H9 (cell line): ENCODE results near the gene NPHS1. TPM values are rescaled to one million over a fixed set of nuclear protein-coding genes. Genes with fewer than 3 reads are reported as not detected.
A peak's percentile ranks its signal among the peaks of the same experiment; 100 is the strongest.

Source experiments
- DNase-seq: peaks from one replicate; pipeline ENCODE4 v3.0.0-alpha.2; 2017
- H2AFZ ChIP-seq: one replicate; pipeline ENCODE4 v1.6.1; 2013; ENCODE audit warnings: mild to moderate bottlenecking, low read length, control low read depth, moderate library complexity
- H2AK5ac ChIP-seq: 2 replicates; pipeline ENCODE4 v1.6.1; 2013; ENCODE audit warnings: low read length, control low read depth, mixed read lengths; ENCODE audit not compliant: insufficient read length
- H2BK120ac ChIP-seq: one replicate; pipeline ENCODE4 v1.6.1; 2013; ENCODE audit warnings: low read depth, mild to moderate bottlenecking, low read length, control low read depth, inconsistent platforms; ENCODE audit not compliant: poor library complexity, severe bottlenecking
- H2BK12ac ChIP-seq: 2 replicates; pipeline ENCODE4 v1.6.1; 2013; ENCODE audit warnings: low read length, control low read depth, mixed read lengths, low read depth; ENCODE audit not compliant: insufficient read length
- H2BK15ac ChIP-seq: 2 replicates; pipeline ENCODE4 v1.6.1; 2013; ENCODE audit warnings: low read depth, low read length, control low read depth
- H2BK20ac ChIP-seq: one replicate; pipeline ENCODE4 v1.6.1; 2013; ENCODE audit warnings: low read depth, mild to moderate bottlenecking, low read length, control low read depth, inconsistent platforms; ENCODE audit not compliant: poor library complexity, severe bottlenecking
- H2BK5ac ChIP-seq: 2 replicates; pipeline ENCODE4 v1.6.1; 2013; ENCODE audit warnings: low read length, control low read depth, mixed read lengths; ENCODE audit not compliant: insufficient read length
- H3K14ac ChIP-seq: 2 replicates; pipeline ENCODE4 v1.6.1; 2013; ENCODE audit warnings: low read length, control low read depth; ENCODE audit not compliant: insufficient read depth
- H3K18ac ChIP-seq: 2 replicates; pipeline ENCODE4 v1.6.1; 2013; ENCODE audit warnings: low read depth, mild to moderate bottlenecking, mixed read lengths, low read length, control low read depth; ENCODE audit not compliant: insufficient read length
- H3K23ac ChIP-seq: 2 replicates; pipeline ENCODE4 v1.6.1; 2013; ENCODE audit warnings: low read length, control low read depth, mixed read lengths, low read depth; ENCODE audit not compliant: insufficient read length
- H3K23me2 ChIP-seq: 2 replicates; pipeline ENCODE4 v1.6.1; 2013; ENCODE audit warnings: low read depth, mild to moderate bottlenecking, mixed read lengths, low read length, control low read depth; ENCODE audit not compliant: insufficient read length, poor library complexity, severe bottlenecking
- H3K27ac ChIP-seq: 2 replicates; pipeline ENCODE4 v1.5.1; 2013; ENCODE audit warnings: low read length, control low read depth, mixed read lengths, low read depth; ENCODE audit not compliant: insufficient read length
- H3K27me3 ChIP-seq: 2 replicates; pipeline ENCODE4 v1.6.1; 2013; ENCODE audit warnings: low read length, control low read depth, inconsistent platforms; ENCODE audit not compliant: insufficient read depth
- H3K4ac ChIP-seq: 2 replicates; pipeline ENCODE4 v1.6.1; 2013; ENCODE audit warnings: low read depth, mild to moderate bottlenecking, control low read depth, inconsistent platforms, low read length, moderate library complexity
- H3K4me1 ChIP-seq: 2 replicates; pipeline ENCODE4 v1.6.1; 2013; ENCODE audit warnings: low read length, control low read depth, inconsistent platforms; ENCODE audit not compliant: insufficient read depth
- H3K4me2 ChIP-seq: 2 replicates; pipeline ENCODE4 v1.6.1; 2013; ENCODE audit warnings: low read length, control low read depth, mixed read lengths; ENCODE audit not compliant: insufficient read length, insufficient read depth
- H3K56ac ChIP-seq: 2 replicates; pipeline ENCODE4 v1.6.1; 2013; ENCODE audit warnings: low read depth, mild to moderate bottlenecking, mixed read lengths, low read length, control low read depth; ENCODE audit not compliant: insufficient read length
- H3K79me1 ChIP-seq: 2 replicates; pipeline ENCODE4 v1.6.1; 2013; ENCODE audit warnings: low read depth, mild to moderate bottlenecking, moderate library complexity, low read length, control low read depth, inconsistent platforms; ENCODE audit not compliant: insufficient read depth, poor library complexity, severe bottlenecking
- H3K79me2 ChIP-seq: 2 replicates; pipeline ENCODE4 v1.6.1; 2013; ENCODE audit warnings: low read length, control low read depth, inconsistent platforms; ENCODE audit not compliant: insufficient read depth
- H3K9ac ChIP-seq: 2 replicates; pipeline ENCODE4 v1.6.1; 2013; ENCODE audit warnings: low read length, control low read depth, mixed read lengths; ENCODE audit not compliant: insufficient read length; ENCODE audit errors: extremely low read depth
- H3K9me3 ChIP-seq: one replicate; pipeline ENCODE4 v1.6.1; 2013; ENCODE audit warnings: low read depth, low read length, inconsistent platforms; ENCODE audit not compliant: control insufficient read depth
- H3T11ph ChIP-seq: one replicate; pipeline ENCODE4 v1.6.1; 2013; ENCODE audit warnings: mild to moderate bottlenecking, low read length, control low read depth, inconsistent platforms
- H4K20me1 ChIP-seq: one replicate; pipeline ENCODE4 v1.6.1; 2013; ENCODE audit not compliant: control insufficient read depth, insufficient read length, insufficient read depth
- H4K5ac ChIP-seq: 2 replicates; pipeline ENCODE4 v1.6.1; 2013; ENCODE audit warnings: low read depth, mild to moderate bottlenecking, mixed read lengths, low read length, control low read depth; ENCODE audit not compliant: insufficient read length
- H4K8ac ChIP-seq: replicated peaks from 2 replicates; pipeline ENCODE4 v1.6.1; 2013; ENCODE audit warnings: low read length, control low read depth, mixed read lengths, low read depth; ENCODE audit not compliant: insufficient read length
- H4K91ac ChIP-seq: 2 replicates; pipeline ENCODE4 v1.6.1; 2013; ENCODE audit warnings: low read depth, mild to moderate bottlenecking, moderate library complexity, mixed read lengths, low read length, control low read depth; ENCODE audit not compliant: insufficient read length
- H3K27ac Mint-ChIP-seq, 3 experiments: 2 replicates in 2 of 3; 3 replicates in 1 of 3; pipeline ENCODE4 v1.8.0; 2020 to 2021; ENCODE audit warnings: mixed read lengths in 3 of 3, mild to moderate bottlenecking in 1 of 3, moderate library complexity in 1 of 3
- H3K27me3 Mint-ChIP-seq: 2 replicates; pipeline ENCODE4 v1.8.0; 2021; ENCODE audit warnings: low read depth, mild to moderate bottlenecking, moderate library complexity, mixed read lengths
- H3K36me3 Mint-ChIP-seq, 3 experiments: 2 replicates in 2 of 3; 3 replicates in 1 of 3; pipeline ENCODE4 v1.8.0; 2020 to 2021; ENCODE audit warnings: low read depth in 3 of 3, mixed read lengths in 3 of 3; ENCODE audit not compliant: insufficient read depth in 1 of 3
- H3K4me1 Mint-ChIP-seq, 2 experiments: 2 replicates each; pipeline ENCODE4 v1.8.0; 2020; ENCODE audit warnings: mixed read lengths in 2 of 2
- H3K4me3 Mint-ChIP-seq, 2 experiments: 2 replicates in 1 of 2; 3 replicates in 1 of 2; pipeline ENCODE4 v1.8.0; 2020 to 2021; ENCODE audit warnings: mild to moderate bottlenecking in 2 of 2, mixed read lengths in 2 of 2, moderate library complexity in 1 of 2
- H3K9me3 Mint-ChIP-seq, 2 experiments: 2 replicates in 1 of 2; 3 replicates in 1 of 2; pipeline ENCODE4 v1.8.0; 2020; ENCODE audit warnings: mild to moderate bottlenecking in 2 of 2, mixed read lengths in 2 of 2, moderate library complexity in 1 of 2
- WGBS: extraction: QIAGEN DNeasy Blood & Tissue Kit; methylation state at CpG from one replicate; pipeline ENCODE4 v1.1.7; 2013; ENCODE audit warnings: missing lambda C conversion rate, low lambda C conversion rate, mixed read lengths; ENCODE audit not compliant: insufficient read length; ENCODE audit errors: extremely low coverage; 5-methylcytosine and 5-hydroxymethylcytosine counted together
- total RNA-seq: library from RNA; stranded (reverse); gene quantifications from 2 replicates; pipeline ENCODE4 v1.2.1, GENCODE V29; 2021
- TF ChIP-seq, protein P1 (sequence below): fragments of 200-600 bp; sonication (generic); conservative IDR thresholded peaks from 3 replicates; pipeline ENCODE4 v1.8.0; 2021; ENCODE audit warnings: antibody characterized with exemption, mild to moderate bottlenecking

Gene NPHS1
- total RNA-seq, 1 experiment from 2014 or later, result 0.83 TPM

DNA sequence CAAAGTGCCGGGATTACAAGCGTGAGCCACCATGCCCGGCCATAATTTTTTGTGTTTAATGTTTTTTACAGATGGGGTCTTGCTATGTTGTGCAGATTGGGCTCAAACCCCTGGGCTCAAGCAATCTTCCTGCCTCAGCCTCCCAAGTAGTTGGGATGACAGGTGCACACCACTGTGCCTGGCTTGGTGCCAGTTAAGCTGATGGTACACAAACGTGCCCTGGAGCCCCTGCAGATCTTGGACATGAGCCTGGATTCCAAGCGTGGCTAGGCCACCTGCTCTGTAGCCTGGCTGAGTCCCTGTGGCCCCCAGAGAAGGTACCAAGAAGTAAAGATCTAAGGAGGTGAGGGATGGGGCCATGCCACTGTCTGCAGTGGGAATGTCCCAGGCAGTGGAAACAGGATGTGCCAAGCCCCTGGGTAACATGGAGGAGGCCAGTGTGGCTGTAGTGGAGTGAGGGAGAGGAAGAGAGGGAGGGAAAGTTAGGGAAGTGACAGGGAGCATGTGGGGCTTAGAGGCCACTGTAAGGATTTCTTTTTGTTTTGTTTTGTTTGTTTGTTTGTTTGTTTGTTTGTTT is 46.7 kb downstream of the NPHS1 start:
- H3K14ac ChIP-seq, result no peak overlapping the region
- H4K5ac ChIP-seq, result no peak overlapping the region
- no peaks in the 10 kb centered on the region for H3K9me3 ChIP-seq
- H3K4ac ChIP-seq, result no peak overlapping the region
- Mint-ChIP-seq H3K27me3 (peaks cover 26% of the 10 kb centered on the region), H3K36me3 (no peaks in the 10 kb centered on the region), H3K9me3 (no peaks in the 10 kb centered on the region; a peak in 2 of 5 replicates), H3K4me3 (no peak overlapping the region), H3K4me1 (peaks cover 6 to 8% of the 10 kb centered on the region in 2 experiments), H3K27ac (peak overlapping the region in 1 of 3 experiments; percentile 62; a peak in 1 of 7 replicates)
- no peak overlapping the region for H4K91ac ChIP-seq
- H3K23ac ChIP-seq, result no peak overlapping the region
- WGBS, result no CpG with 5 or more reads among the region's 5 CpGs
- no peaks in the 10 kb centered on the region; the same call in 1 of the 2 replicates for H3K4me1 ChIP-seq
- H3K23me2 ChIP-seq, result no peaks in the 10 kb centered on the region
- no peak overlapping the region for H2BK15ac ChIP-seq
- no peaks in the 10 kb centered on the region for H3K79me2 ChIP-seq
- no peak overlapping the region for H2BK120ac ChIP-seq
- H3K27me3 ChIP-seq, result no peaks in the 10 kb centered on the region
- H3K9ac ChIP-seq, result no peak overlapping the region
- no peak overlapping the region for H2AFZ ChIP-seq
- no peak overlapping the region for H2BK20ac ChIP-seq
- H2AK5ac ChIP-seq, result no peak overlapping the region
- no peak overlapping the region for H3K18ac ChIP-seq
- no peak overlapping the region for H3K56ac ChIP-seq
- no peaks in the 10 kb centered on the region for H3K79me1 ChIP-seq
- H3T11ph ChIP-seq, result no peak overlapping the region
- H4K8ac ChIP-seq, result no peak overlapping the region
- H2BK5ac ChIP-seq, result no peak overlapping the region
- TF ChIP-seq, protein P1, sequence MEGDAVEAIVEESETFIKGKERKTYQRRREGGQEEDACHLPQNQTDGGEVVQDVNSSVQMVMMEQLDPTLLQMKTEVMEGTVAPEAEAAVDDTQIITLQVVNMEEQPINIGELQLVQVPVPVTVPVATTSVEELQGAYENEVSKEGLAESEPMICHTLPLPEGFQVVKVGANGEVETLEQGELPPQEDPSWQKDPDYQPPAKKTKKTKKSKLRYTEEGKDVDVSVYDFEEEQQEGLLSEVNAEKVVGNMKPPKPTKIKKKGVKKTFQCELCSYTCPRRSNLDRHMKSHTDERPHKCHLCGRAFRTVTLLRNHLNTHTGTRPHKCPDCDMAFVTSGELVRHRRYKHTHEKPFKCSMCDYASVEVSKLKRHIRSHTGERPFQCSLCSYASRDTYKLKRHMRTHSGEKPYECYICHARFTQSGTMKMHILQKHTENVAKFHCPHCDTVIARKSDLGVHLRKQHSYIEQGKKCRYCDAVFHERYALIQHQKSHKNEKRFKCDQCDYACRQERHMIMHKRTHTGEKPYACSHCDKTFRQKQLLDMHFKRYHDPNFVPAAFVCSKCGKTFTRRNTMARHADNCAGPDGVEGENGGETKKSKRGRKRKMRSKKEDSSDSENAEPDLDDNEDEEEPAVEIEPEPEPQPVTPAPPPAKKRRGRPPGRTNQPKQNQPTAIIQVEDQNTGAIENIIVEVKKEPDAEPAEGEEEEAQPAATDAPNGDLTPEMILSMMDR, result no peak
- no peak overlapping the region for H3K4me2 ChIP-seq
- H4K20me1 ChIP-seq, result no peaks in the 10 kb centered on the region
- no peak overlapping the region for H2BK12ac ChIP-seq
- DNase-seq, result no peak
- no peak overlapping the region for H3K27ac ChIP-seq
